ENCODE results near the gene RAI1. TPM values are rescaled to one million over a fixed set of nuclear protein-coding genes. Genes with fewer than 3 reads are reported as not detected.
A peak's percentile ranks its signal among the peaks of the same experiment; 100 is the strongest.

RAI1 gene
- total and polyA plus RNA-seq, 2 of the 13 experiments (the other 11 are each of a cell fraction or from before 2014, with no cell fraction given): 3.4 to 5.2 TPM

GRCh38 chr17:17703140-17703919 is 22.1 kb downstream of the RAI1 start (continued):
- TF ChIP-seq, protein P1, sequence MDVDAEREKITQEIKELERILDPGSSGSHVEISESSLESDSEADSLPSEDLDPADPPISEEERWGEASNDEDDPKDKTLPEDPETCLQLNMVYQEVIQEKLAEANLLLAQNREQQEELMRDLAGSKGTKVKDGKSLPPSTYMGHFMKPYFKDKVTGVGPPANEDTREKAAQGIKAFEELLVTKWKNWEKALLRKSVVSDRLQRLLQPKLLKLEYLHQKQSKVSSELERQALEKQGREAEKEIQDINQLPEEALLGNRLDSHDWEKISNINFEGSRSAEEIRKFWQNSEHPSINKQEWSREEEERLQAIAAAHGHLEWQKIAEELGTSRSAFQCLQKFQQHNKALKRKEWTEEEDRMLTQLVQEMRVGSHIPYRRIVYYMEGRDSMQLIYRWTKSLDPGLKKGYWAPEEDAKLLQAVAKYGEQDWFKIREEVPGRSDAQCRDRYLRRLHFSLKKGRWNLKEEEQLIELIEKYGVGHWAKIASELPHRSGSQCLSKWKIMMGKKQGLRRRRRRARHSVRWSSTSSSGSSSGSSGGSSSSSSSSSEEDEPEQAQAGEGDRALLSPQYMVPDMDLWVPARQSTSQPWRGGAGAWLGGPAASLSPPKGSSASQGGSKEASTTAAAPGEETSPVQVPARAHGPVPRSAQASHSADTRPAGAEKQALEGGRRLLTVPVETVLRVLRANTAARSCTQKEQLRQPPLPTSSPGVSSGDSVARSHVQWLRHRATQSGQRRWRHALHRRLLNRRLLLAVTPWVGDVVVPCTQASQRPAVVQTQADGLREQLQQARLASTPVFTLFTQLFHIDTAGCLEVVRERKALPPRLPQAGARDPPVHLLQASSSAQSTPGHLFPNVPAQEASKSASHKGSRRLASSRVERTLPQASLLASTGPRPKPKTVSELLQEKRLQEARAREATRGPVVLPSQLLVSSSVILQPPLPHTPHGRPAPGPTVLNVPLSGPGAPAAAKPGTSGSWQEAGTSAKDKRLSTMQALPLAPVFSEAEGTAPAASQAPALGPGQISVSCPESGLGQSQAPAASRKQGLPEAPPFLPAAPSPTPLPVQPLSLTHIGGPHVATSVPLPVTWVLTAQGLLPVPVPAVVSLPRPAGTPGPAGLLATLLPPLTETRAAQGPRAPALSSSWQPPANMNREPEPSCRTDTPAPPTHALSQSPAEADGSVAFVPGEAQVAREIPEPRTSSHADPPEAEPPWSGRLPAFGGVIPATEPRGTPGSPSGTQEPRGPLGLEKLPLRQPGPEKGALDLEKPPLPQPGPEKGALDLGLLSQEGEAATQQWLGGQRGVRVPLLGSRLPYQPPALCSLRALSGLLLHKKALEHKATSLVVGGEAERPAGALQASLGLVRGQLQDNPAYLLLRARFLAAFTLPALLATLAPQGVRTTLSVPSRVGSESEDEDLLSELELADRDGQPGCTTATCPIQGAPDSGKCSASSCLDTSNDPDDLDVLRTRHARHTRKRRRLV (CRISPR knock-in tag; IDR thresholded peaks at IDR 0.05): no peak
- TF ChIP-seq FOXP1 (IDR thresholded peaks at IDR 0.05) (no peak), FOXP1 (CRISPR knock-in tag; IDR thresholded peaks at IDR 0.05) (no peak), ZNF761 (CRISPR knock-in tag; conservative IDR thresholded peaks at IDR 0.05) (no peak), ZSCAN29 (CRISPR knock-in tag; conservative IDR thresholded peaks at IDR 0.05) (no peak), GATAD1 (CRISPR knock-in tag; IDR thresholded peaks at IDR 0.05) (0 out of 2 replicates have a peak, but pooled peaks have one; percentile 32), SAP130 (CRISPR knock-in tag; IDR thresholded peaks at IDR 0.05; ENCODE audit: low read depth) (peak; percentile 71), MXD4 (CRISPR knock-in tag; IDR thresholded peaks at IDR 0.05) (0 out of 2 replicates have a peak, but pooled peaks have one; percentile 19), HOXA3 (CRISPR knock-in tag; IDR thresholded peaks at IDR 0.05) (peak; percentile 42; the same call in 1 of the 2 replicates), ZNF746 (CRISPR knock-in tag; IDR thresholded peaks at IDR 0.05) (no peak), ZNF770 (CRISPR knock-in tag; IDR thresholded peaks at IDR 0.05) (peak; percentile 85), ZNF20 (CRISPR knock-in tag; IDR thresholded peaks at IDR 0.05) (no peak), PITX1 (CRISPR knock-in tag; IDR thresholded peaks at IDR 0.05) (peak; percentile 50; the same call in 1 of the 2 replicates), CREM (IDR thresholded peaks at IDR 0.05) (0 out of 2 replicates have a peak, but pooled peaks have one; percentile 20), CREM (CRISPR knock-in tag; IDR thresholded peaks at IDR 0.05) (no peak), ZNF337 (CRISPR knock-in tag; IDR thresholded peaks at IDR 0.05; ENCODE audit: borderline replicate concordance, low read depth) (no peak), ZMAT3 (CRISPR knock-in tag; conservative IDR thresholded peaks at IDR 0.05) (no peak), CHD2 (IDR thresholded peaks at IDR 0.05; ENCODE audit: low read depth, low read length) (no peak), KDM3A (CRISPR knock-in tag; IDR thresholded peaks at IDR 0.05; ENCODE audit: low read depth) (0 out of 2 replicates have a peak, but pooled peaks have one; percentile 36), SP1 (IDR thresholded peaks at IDR 0.05) (no peak), SP1 (CRISPR knock-in tag; IDR thresholded peaks at IDR 0.05) (0 out of 2 replicates have a peak, but pooled peaks have one; percentile 18), YEATS2 (CRISPR knock-in tag; IDR thresholded peaks at IDR 0.05; ENCODE audit: borderline replicate concordance) (no peak), KLF9 (CRISPR knock-in tag; IDR thresholded peaks at IDR 0.05; ENCODE audit: low read depth) (no peak), SOX13 (IDR thresholded peaks at IDR 0.05) (no peak), SOX13 (CRISPR knock-in tag; conservative IDR thresholded peaks at IDR 0.05 in 1 of 2, IDR thresholded peaks at IDR 0.05 in 1 of 2) (peak in 1 of 2 experiments; percentile 23; a peak in 1 of 4 replicates), ZNF572 (CRISPR knock-in tag; IDR thresholded peaks at IDR 0.05) (no peak)

Data from HepG2 (cell line).